ENCODE measurements around the gene F7. TPM values are rescaled to one million over a fixed set of nuclear protein-coding genes. Genes with fewer than 3 reads are reported as not detected.
A peak's percentile ranks its signal among the peaks of the same experiment; 100 is the strongest.
"Not testable (repeated sequence)": the region's sequence is repeated elsewhere in the genome, so short reads cannot be mapped to it uniquely, and the experiment has no call there.

F7 gene
- total RNA-seq, 1 donor from 2014 or later: not detected

GRCh38 chr13:113110048-113110851, 4.7 kb downstream of the F7 start:
- TF ChIP-seq CTCF (IDR thresholded peaks at IDR 0.05; ENCODE audit: partially characterized antibody, unreplicated experiment): no peak
- peaks cover 4% of the 10 kb centered on the region for H3K9me3 Mint-ChIP-seq (ENCODE audit: unreplicated experiment)
- H3K27me3 Mint-ChIP-seq (ENCODE audit: unreplicated experiment): peaks cover 5% of the 10 kb centered on the region
- no peaks in the 10 kb centered on the region for H3K4me1 Mint-ChIP-seq (ENCODE audit: low read depth, unreplicated experiment)
- H3K27ac Mint-ChIP-seq (ENCODE audit: unreplicated experiment): no peak overlapping the region
- H3K36me3 Mint-ChIP-seq (ENCODE audit: unreplicated experiment): no peaks in the 10 kb centered on the region
- no peak overlapping the region for H3K4me3 Mint-ChIP-seq (ENCODE audit: unreplicated experiment)
- DNase-seq: peak; percentile 45

GRCh38 chr13:113110852-113111315, 5.3 kb downstream of the F7 start:
- peak; percentile 14 for DNase-seq
- Mint-ChIP-seq H3K36me3 (ENCODE audit: unreplicated experiment) (no peaks in the 10 kb centered on the region), H3K4me1 (ENCODE audit: low read depth, unreplicated experiment) (no peaks in the 10 kb centered on the region), H3K9me3 (ENCODE audit: unreplicated experiment) (peaks cover 3% of the 10 kb centered on the region), H3K27me3 (ENCODE audit: unreplicated experiment) (peaks cover 6% of the 10 kb centered on the region), H3K4me3 (ENCODE audit: unreplicated experiment) (no peak overlapping the region), H3K27ac (ENCODE audit: unreplicated experiment) (no peak overlapping the region)
- TF ChIP-seq CTCF (IDR thresholded peaks at IDR 0.05; ENCODE audit: partially characterized antibody, unreplicated experiment): no peak

GRCh38 chr13:113111821-113112220, 6.2 kb downstream of the F7 start:
- not testable (repeated sequence) for H3K27ac Mint-ChIP-seq (ENCODE audit: unreplicated experiment); H3K36me3 Mint-ChIP-seq (ENCODE audit: unreplicated experiment); H3K4me1 Mint-ChIP-seq (ENCODE audit: low read depth, unreplicated experiment); H3K9me3 Mint-ChIP-seq (ENCODE audit: unreplicated experiment); H3K4me3 Mint-ChIP-seq (ENCODE audit: unreplicated experiment)
- H3K27me3 Mint-ChIP-seq (ENCODE audit: unreplicated experiment): peaks cover 11% of the 10 kb centered on the region
- DNase-seq: peak; percentile 4

DNA sequence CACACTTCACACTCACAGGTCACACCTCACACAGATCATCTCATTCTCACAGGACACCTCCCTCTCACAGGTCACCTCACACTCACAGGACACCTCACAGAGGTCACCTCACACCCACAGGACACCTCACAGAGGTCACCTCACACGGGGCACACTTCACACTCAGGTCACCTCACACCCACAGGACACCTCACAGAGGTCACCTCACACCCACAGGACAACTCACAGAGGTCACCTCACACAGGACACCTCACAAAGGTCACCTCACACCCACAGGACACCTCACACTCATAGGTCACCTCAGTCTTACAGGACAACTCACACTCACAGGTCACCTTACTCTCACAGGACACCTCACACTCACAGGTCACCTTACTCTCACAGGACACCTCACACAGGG, 6.9 kb downstream of the F7 start:
- not testable (repeated sequence) for H3K4me3 Mint-ChIP-seq (ENCODE audit: unreplicated experiment); H3K27ac Mint-ChIP-seq (ENCODE audit: unreplicated experiment); H3K4me1 Mint-ChIP-seq (ENCODE audit: low read depth, unreplicated experiment); H3K36me3 Mint-ChIP-seq (ENCODE audit: unreplicated experiment); H3K9me3 Mint-ChIP-seq (ENCODE audit: unreplicated experiment)
- DNase-seq: peak; percentile 3
- peaks cover 13% of the 10 kb centered on the region for H3K27me3 Mint-ChIP-seq (ENCODE audit: unreplicated experiment)

DNA sequence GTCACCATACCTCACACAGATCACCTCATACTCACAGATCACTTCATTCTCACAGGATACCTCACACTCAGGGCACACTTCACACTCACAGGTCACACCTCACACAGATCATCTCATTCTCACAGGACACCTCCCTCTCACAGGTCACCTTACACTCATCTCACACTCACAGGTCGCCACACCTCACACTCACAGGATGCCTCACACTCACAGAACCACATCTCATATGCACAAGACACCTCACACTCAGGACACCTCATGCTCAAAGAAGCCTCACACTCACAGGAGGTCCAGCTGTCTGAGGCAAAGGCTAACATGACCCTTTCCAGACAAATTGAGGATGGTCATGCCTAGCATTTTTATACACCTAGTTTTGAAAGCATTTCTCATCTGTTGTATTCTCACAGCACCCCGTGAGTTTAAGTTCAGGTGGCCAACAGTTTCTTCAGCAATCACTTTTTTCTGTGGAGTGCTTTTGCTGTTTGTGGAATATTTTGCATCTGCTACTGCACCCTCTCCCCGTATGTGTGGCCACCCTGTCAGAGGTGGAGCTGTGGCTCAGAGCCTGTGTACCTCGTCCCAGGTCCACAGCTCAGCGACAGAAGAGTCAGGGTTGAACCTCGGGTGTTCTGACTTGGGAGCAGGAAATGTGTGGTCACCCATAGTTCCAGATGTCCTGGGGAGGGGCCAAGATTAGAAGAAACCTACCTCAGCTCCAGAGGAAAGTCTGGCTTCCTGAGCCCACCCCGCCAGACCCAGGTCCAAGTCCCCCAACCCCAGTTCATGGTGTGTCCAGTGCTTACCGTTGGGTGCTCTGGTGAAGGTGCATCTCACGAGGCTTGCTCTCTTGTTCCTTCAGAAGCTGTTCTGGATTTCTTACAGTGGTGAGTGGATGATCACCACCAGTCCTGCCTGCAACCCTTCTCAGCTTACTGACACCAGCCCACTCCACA, 7.6 kb downstream of the F7 start:
- peaks cover 3% of the 10 kb centered on the region for H3K9me3 Mint-ChIP-seq (ENCODE audit: unreplicated experiment)
- H3K4me1 Mint-ChIP-seq (ENCODE audit: low read depth, unreplicated experiment): no peaks in the 10 kb centered on the region
- TF ChIP-seq CTCF (IDR thresholded peaks at IDR 0.05; ENCODE audit: partially characterized antibody, unreplicated experiment): no peak
- H3K27ac Mint-ChIP-seq (ENCODE audit: unreplicated experiment): no peak overlapping the region
- DNase-seq: peak; percentile 3
- H3K27me3 Mint-ChIP-seq (ENCODE audit: unreplicated experiment): peaks cover 13% of the 10 kb centered on the region
- peaks cover 3% of the 10 kb centered on the region for H3K36me3 Mint-ChIP-seq (ENCODE audit: unreplicated experiment)
- H3K4me3 Mint-ChIP-seq (ENCODE audit: unreplicated experiment): no peak overlapping the region
